Skeletal muscle cell (primary cell): Measurements from ENCODE around the gene PREX1.
"Not testable (repeated sequence)": the region's sequence is repeated elsewhere in the genome, so short reads cannot be mapped to it uniquely, and the experiment has no call there.

Experiments used
- DNase-seq: peaks from one replicate; pipeline ENCODE4 v3.0.0-alpha.2; 2010; ENCODE audit warnings: low read depth
- H3K4me3 ChIP-seq: 2 replicates; pipeline ENCODE4 v1.5.1; 2011; ENCODE audit warnings: low read depth, mild to moderate bottlenecking, control low read depth, low read length, moderate library complexity

PREX1 gene

GRCh38 chr20:48606172-48606840 is 221.5 kb downstream of the PREX1 start:
- no peak for DNase-seq
- H3K4me3 ChIP-seq: no peak overlapping the region

- no peak for DNase-seq
- H3K4me3 ChIP-seq: no peak overlapping the region
Observed at GRCh38 chr20:48605364-48606171, 222.2 kb downstream of the PREX1 start.

GRCh38 chr20:48604936-48605335 is 222.9 kb downstream of the PREX1 start:
- no peak overlapping the region for H3K4me3 ChIP-seq

GRCh38 chr20:48604426-48604825 is 223.4 kb downstream of the PREX1 start:
- no peak overlapping the region for H3K4me3 ChIP-seq
- no peak for DNase-seq

More at GRCh38 chr20:48604936-48605335, 222.9 kb downstream of the PREX1 start:
- no peak for DNase-seq

- no peak overlapping the region for H3K4me3 ChIP-seq
- DNase-seq: no peak
Observed at GRCh38 chr20:48603819-48604405, 223.9 kb downstream of the PREX1 start.

GRCh38 chr20:48603116-48603818 is 224.5 kb downstream of the PREX1 start:
- DNase-seq: peak; percentile 29

GRCh38 chr20:48601798-48602197 is 226.0 kb downstream of the PREX1 start:
- H3K4me3 ChIP-seq: no peak overlapping the region
- no peak for DNase-seq

More at GRCh38 chr20:48603116-48603818, 224.5 kb downstream of the PREX1 start:
- no peak overlapping the region for H3K4me3 ChIP-seq

GRCh38 chr20:48600470-48600945 is 227.3 kb downstream of the PREX1 start:
- H3K4me3 ChIP-seq: no peak overlapping the region
- DNase-seq: no peak

- DNase-seq: no peak
- no peak overlapping the region for H3K4me3 ChIP-seq
Observed at GRCh38 chr20:48599748-48600469, 227.9 kb downstream of the PREX1 start.

GRCh38 chr20:48599106-48599747 is 228.6 kb downstream of the PREX1 start:
- no peak for DNase-seq
- H3K4me3 ChIP-seq: no peak overlapping the region

- not testable (repeated sequence) for H3K4me3 ChIP-seq, DNase-seq
Observed at GRCh38 chr20:48598303-48598941, 229.4 kb downstream of the PREX1 start.

GRCh38 chr20:48597521-48598302 is 230.1 kb downstream of the PREX1 start:
- no peak for DNase-seq
- H3K4me3 ChIP-seq: no peak overlapping the region

- no peak overlapping the region for H3K4me3 ChIP-seq
- no peak for DNase-seq
Observed at GRCh38 chr20:48596334-48596898, 231.4 kb downstream of the PREX1 start.

GRCh38 chr20:48595495-48596333 is 232.1 kb downstream of the PREX1 start:
- no peak for DNase-seq

GRCh38 chr20:48594533-48594932 is 233.3 kb downstream of the PREX1 start:
- no peak overlapping the region for H3K4me3 ChIP-seq
- no peak for DNase-seq

More at GRCh38 chr20:48595495-48596333, 232.1 kb downstream of the PREX1 start:
- no peak overlapping the region for H3K4me3 ChIP-seq
